GM21390 (cell line): Measurements from ENCODE around the gene SSH2.

ENCODE experiments used
- ATAC-seq: cut with Tn5 transposase; IDR thresholded peaks from one replicate; pipeline ENCODE4 v1.9.1; 2021; ENCODE audit not compliant: unreplicated experiment

Gene SSH2

GRCh38 chr17:29582772-29583171 is 347.3 kb downstream of the SSH2 start:
- ATAC-seq: no peak

GRCh38 chr17:29582254-29582765 is 347.7 kb downstream of the SSH2 start:
- ATAC-seq: no peak

GRCh38 chr17:29581583-29582253 is 348.3 kb downstream of the SSH2 start:
- ATAC-seq: no peak

GRCh38 chr17:29579866-29580771 is 349.9 kb downstream of the SSH2 start:
- no peak for ATAC-seq

GRCh38 chr17:29578626-29579485 is 351.2 kb downstream of the SSH2 start:
- ATAC-seq: no peak

GRCh38 chr17:29577385-29578211 is 352.4 kb downstream of the SSH2 start:
- no peak for ATAC-seq

- ATAC-seq: no peak
Observed at GRCh38 chr17:29577001-29577370, 353.0 kb downstream of the SSH2 start.

- no peak for ATAC-seq
Observed at GRCh38 chr17:29576214-29577000, 353.6 kb downstream of the SSH2 start.
